HG02870 (cell line): ENCODE data around the gene SELE.

Experiments used
- ATAC-seq: cut with Tn5 transposase; IDR thresholded peaks from one replicate; pipeline ENCODE4 v1.9.1; 2021; ENCODE audit warnings: mild to moderate bottlenecking, moderate library complexity; ENCODE audit not compliant: unreplicated experiment

SELE gene, protein sequence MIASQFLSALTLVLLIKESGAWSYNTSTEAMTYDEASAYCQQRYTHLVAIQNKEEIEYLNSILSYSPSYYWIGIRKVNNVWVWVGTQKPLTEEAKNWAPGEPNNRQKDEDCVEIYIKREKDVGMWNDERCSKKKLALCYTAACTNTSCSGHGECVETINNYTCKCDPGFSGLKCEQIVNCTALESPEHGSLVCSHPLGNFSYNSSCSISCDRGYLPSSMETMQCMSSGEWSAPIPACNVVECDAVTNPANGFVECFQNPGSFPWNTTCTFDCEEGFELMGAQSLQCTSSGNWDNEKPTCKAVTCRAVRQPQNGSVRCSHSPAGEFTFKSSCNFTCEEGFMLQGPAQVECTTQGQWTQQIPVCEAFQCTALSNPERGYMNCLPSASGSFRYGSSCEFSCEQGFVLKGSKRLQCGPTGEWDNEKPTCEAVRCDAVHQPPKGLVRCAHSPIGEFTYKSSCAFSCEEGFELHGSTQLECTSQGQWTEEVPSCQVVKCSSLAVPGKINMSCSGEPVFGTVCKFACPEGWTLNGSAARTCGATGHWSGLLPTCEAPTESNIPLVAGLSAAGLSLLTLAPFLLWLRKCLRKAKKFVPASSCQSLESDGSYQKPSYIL

DNA sequence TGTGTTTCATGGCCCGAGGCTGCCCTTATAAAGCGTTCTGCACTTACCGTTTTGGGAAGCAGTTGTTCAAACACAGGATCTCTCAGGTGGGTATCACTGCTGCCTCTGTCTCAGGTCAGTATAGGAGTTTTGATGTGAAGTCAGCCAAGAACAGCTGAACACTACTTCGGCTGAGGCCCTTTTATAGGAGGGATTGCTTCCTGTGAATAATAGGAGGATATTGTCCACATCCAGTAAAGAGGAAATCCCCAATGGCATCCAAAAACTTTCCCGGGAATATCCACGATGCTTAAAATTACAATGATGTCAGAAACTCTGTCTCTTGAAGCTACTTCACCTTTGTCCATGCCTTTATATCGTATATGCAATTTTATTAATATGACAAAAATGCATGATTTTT, at the start of gene SELE:
Gene SELE (minus strand): TSS at position 156 of the 400 bp plus-strand sequence. CDS start 467 bp downstream, outside the sequence.
- no peak for ATAC-seq

DNA sequence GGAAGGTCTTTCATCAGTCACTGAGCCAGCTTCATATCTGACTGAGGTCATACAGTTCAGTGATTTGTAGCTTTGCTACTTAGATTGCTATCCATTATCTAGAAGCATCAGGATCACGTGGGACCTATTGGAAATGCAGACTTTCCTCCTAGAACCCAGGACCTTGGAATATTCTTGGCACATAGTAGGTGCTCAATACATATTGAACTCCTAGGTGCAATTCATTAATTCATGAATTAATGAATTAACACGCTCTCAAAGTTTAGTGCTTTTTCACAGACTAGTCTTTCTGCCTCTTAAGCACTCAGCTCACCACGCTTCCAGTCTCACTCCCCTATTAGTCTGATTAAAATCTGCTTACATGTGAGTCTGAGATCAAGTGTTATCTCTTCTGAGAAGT, 48.7 kb upstream of the SELE start:
- ATAC-seq: no peak

DNA sequence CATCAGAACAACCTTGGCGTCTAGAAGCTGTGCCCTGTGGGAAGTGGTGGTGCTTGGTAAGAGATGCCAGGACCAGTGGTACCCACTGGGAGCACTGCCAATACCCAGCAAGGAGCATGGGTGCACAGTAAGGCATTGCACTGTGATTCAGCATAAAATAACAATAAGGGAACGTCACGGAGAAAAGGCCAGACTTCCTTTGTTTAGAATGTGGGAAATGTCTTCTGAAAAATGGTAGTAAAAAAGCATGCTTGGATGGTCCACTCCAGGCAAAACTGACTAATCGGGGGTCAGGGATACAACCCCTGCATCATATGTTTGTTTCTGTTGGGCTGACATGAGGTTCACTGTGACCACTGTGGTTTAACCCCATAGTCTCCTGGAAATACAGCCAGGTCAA, 46.1 kb upstream of the SELE start:
- ATAC-seq: no peak

DNA sequence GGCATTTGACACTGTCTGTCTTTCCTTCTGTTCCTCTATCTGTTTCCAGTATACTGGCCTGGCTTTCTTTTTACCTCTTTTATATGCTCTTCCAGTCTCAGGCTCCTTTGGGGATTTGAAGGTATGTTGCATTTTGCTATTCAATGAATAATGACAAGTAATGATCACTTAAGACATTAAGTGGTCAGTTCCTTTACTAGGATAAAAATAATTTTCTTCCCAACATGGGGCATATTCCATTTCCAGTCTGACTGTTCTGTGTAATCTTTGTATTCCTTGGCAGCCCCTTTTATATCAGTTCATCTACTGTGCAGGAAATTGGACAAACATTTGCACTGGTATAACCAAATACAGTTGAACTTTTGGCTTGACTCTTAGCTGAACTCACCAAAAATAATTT, 45.3 kb upstream of the SELE start:
- no peak for ATAC-seq

GRCh38 chr1:169776440-169776839, 42.6 kb upstream of the SELE start:
- ATAC-seq: no peak

GRCh38 chr1:169768161-169768560, 34.3 kb upstream of the SELE start:
- ATAC-seq: no peak

DNA sequence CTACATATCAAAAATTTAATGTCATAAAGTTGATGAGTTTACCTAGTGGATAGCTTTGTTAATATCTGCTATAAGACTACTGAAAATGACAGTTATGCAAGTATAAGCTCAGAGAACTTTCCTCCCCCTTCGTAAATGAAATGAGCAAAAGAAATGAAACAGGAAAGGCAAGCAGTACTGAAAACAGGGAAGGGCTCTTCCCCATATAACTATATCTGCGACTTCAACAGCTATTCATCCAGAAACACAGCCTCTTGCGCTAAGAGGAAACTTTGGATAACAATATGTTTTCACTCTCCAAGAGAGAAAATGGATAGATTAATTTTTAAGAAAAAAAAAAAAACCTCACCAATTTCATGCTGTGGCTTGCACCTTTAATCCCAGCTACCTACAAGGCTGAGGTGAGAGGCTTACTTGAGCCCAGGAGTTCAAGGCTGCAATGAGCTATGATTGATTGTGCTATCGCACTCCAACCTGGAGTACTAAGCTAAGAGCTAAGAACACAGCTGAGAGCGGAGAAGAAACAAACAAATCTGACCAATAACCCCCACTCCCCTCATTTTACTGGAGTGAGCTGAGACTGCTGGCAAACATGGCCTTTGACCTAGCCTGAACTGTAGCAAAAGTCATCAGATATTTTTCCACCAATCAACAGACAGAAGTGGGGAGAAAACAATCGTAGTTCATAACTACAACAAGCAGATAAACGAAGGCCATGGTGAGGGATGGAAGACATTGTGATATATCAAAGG, 31.9 kb upstream of the SELE start:
- ATAC-seq: no peak

DNA sequence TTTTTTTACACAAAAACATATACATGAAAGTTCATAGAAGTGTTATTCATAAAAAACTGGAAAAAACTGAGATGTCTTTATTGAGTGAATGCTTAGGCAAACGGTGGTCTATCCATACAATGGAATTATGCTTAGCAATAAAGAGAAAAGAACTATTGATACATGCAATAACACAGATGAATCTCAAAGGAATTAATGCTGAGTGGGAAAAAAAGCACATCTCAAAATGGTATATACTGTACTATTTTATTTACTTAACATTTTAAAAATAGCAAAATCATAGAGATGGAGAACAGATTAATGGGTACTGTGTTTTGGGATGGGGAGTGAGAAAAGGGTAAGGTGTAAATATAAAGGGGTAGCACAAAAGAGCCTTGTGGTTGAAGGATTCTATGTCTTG, 31.0 kb upstream of the SELE start:
- ATAC-seq: no peak

DNA sequence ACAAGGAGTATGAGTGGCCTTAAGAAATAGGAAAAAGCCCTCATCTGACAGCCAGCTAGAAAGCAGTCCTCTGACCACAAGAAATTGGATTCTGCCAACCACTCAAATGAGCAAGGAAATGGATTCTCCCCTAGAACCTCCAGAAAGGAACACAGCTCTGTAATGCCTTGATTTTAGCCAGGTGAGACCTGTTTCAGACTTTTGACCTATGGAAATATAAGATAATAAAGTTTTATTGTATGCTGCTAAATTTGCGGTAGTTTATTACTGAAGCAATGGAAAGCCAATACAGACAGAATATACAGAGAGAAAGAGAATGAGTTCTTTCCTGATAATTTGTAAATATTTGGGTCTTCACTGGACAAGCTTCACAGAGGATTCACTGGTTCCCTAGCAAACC, 28.8 kb upstream of the SELE start:
- no peak for ATAC-seq

GRCh38 chr1:169759038-169759437, 25.2 kb upstream of the SELE start:
- ATAC-seq: no peak

DNA sequence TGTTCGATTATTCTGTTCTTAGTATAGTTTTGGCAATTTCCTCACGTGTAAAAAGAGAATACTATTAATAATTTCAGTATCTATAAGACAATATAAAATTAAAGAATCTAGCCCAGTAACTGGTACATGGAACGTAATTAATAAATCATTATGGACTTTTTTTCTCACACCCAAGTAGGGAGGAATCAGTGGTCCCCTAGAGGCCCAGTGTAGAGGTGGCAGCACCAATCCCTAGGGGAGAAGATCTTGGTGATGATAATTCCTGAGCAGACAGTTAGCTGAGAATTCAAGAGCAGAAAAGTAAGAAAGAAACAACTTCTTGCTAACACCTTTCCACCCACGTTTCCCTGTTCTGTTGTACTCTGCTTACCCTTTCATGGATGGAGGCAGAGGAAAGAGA, 19.7 kb upstream of the SELE start:
- no peak for ATAC-seq

- no peak for ATAC-seq
These were observed 16.2 kb upstream of the SELE start for GRCh38 chr1:169750041-169750440.

GRCh38 chr1:169746550-169746949, 12.7 kb upstream of the SELE start:
- ATAC-seq: no peak

GRCh38 chr1:169745015-169745861, 11.4 kb upstream of the SELE start:
- no peak for ATAC-seq

GRCh38 chr1:169741666-169742394, 8.0 kb upstream of the SELE start:
- no peak for ATAC-seq

- no peak for ATAC-seq
These were observed 6.1 kb upstream of the SELE start for GRCh38 chr1:169739980-169740379.

DNA sequence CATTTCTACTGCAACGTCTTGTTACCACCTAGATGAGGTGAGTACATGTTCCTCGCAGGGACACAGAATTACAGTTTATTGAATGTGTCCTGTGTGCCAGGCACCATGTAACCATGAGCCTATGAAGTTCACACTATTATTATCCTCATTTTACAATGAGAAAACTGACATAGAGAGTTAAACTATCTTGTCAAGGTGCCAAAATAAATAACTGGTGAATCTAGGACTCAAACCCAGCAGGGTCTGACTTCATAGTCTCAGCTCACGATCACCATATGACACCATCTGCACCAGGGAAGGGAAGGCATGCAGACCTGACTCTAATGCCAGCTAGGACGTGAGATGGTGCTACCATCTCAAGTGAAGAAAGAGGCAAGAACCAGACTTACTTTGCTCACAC, 2.4 kb downstream of the SELE start:
- no peak for ATAC-seq

GRCh38 chr1:169729991-169730390, 3.9 kb downstream of the SELE start:
- ATAC-seq: no peak

- no peak for ATAC-seq
These were observed 6.6 kb downstream of the SELE start for GRCh38 chr1:169727307-169727706.

DNA sequence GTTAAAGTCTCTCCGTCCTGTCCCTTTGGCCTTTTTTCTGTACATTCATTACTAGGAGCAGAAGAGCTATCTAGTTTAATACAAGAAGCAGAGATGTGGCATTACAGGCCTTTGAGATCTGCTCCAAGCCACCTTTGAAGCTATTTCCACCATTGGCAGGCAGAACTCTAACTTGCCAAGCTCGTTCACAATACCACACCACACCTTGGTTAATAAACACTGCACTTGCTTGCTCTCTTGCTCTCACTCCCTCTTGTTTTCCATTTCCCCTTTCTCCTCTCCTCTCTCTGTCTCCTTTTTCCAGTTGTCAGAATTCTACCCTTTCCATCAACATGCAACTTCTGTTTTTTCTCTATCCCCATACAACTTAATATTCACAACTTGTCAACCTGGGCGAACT, 7.0 kb downstream of the SELE start:
- ATAC-seq: no peak
